Esophagus squamous epithelium (tissue), 4 donors: ENCODE results near the gene MUL1.

Experiments used
- CTCF ChIP-seq, 6 experiments: fragments of 450-650 bp in 4 of 6; fragments of 200-600 bp in 2 of 6; sonication (generic) in 2 of 6; IDR thresholded peaks; one replicate each; pipeline ENCODE4 v1.5.1; 2016 to 2019; ENCODE audit warnings: antibody characterized with exemption in 6 of 6, mild to moderate bottlenecking in 4 of 6, moderate library complexity in 4 of 6
- POLR2A ChIP-seq, 4 donors: fragments of 450-650 bp; IDR thresholded peaks; one replicate each; pipeline ENCODE4 v1.6.1; 2017; ENCODE audit warnings: antibody characterized with exemption in 4 of 4, mild to moderate bottlenecking in 4 of 4, moderate library complexity in 3 of 4

- TF ChIP-seq CTCF (IDR thresholded peaks at IDR 0.05) (no peak), POLR2A (IDR thresholded peaks at IDR 0.05) (no peak)
Observed at GRCh38 chr1:20481643-20482498, 26.1 kb downstream of the MUL1 start.
